NT2/D1 (cell line): ENCODE data around the gene HMX1.

Source experiments
- SUZ12 ChIP-seq: IDR thresholded peaks from 2 replicates; pipeline ENCODE4 v1.6.1; 2011; ENCODE audit not compliant: insufficient read length, insufficient read depth; ENCODE audit errors: extremely low read depth
- YY1 ChIP-seq: IDR thresholded peaks from 2 replicates; pipeline ENCODE4 v1.6.1; 2011; ENCODE audit not compliant: insufficient read length, insufficient read depth
- ZNF274 ChIP-seq: IDR thresholded peaks from 2 replicates; pipeline ENCODE4 v1.6.1; 2011; ENCODE audit warnings: mild to moderate bottlenecking, low read depth, low read length

- no peak for TF ChIP-seq YY1
- no peak for TF ChIP-seq ZNF274
- no peak for TF ChIP-seq SUZ12
Observed at GRCh38 chr4:8911316-8912088, 39.9 kb upstream of the HMX1 start.
